ENCODE data around the gene KIAA1755. TPM values are rescaled to one million over a fixed set of nuclear protein-coding genes. Genes with fewer than 3 reads are reported as not detected.
A peak's percentile ranks its signal among the peaks of the same experiment; 100 is the strongest.

Gene KIAA1755
- total and polyA plus RNA-seq, 10 donors: 0.51 to 7.3 (median 4.7) TPM

- no peak for TF ChIP-seq POLR2A (IDR thresholded peaks at IDR 0.05)
- TF ChIP-seq CTCF (IDR thresholded peaks at IDR 0.05 in 8 of 11, conservative IDR thresholded peaks at IDR 0.05 in 3 of 11): no peak
- no peak for TF ChIP-seq POLR2AphosphoS5 (IDR thresholded peaks at IDR 0.05)
- H3K27me3 ChIP-seq (replicated peaks in 1 of 7): peaks cover 0 to 10% (median 0%) of the 10 kb centered on the region in 7 donors
- peaks cover 17 to 97% (median 62%) of the 10 kb centered on the region in 6 donors for H3K4me1 ChIP-seq
- peak overlapping the region in 4 of 8 donors; percentile 40 to 70 (median 50) for H3K4me3 ChIP-seq
- peak; percentile 32 for DNase-seq
- intact Hi-C loops (cut with DNase I; ENCODE audit: low total_unique reads): no loop called here
- peaks cover 0 to 14% (median 0%) of the 10 kb centered on the region in 6 donors for H3K36me3 ChIP-seq
- peak overlapping the region in 2 of 8 donors; percentile 20 to 87 for H3K27ac ChIP-seq
- 71 to 84% (median 84%) methylated on average over 15 of the region's 15 CpGs for WGBS, 5 donors
- no peaks in the 10 kb centered on the region for H3K9me3 ChIP-seq
Measured at GRCh38 chr20:38162878-38163875, 97.4 kb downstream of the KIAA1755 start.

- H3K4me1 ChIP-seq: peaks cover 12 to 96% (median 57%) of the 10 kb centered on the region in 6 donors
- WGBS, 5 donors: 73 to 82% (median 78%) methylated on average over 2 of the region's 2 CpGs
- TF ChIP-seq POLR2AphosphoS5 (IDR thresholded peaks at IDR 0.05) (no peak), CTCF (IDR thresholded peaks at IDR 0.05 in 8 of 11, conservative IDR thresholded peaks at IDR 0.05 in 3 of 11) (no peak), POLR2A (IDR thresholded peaks at IDR 0.05) (no peak)
Measured at GRCh38 chr20:38162149-38162548, 98.4 kb downstream of the KIAA1755 start.

GRCh38 chr20:38161412-38161774, 99.1 kb downstream of the KIAA1755 start:
- no peak overlapping the region for H3K27ac ChIP-seq
- peaks cover 10 to 96% (median 56%) of the 10 kb centered on the region in 6 donors for H3K4me1 ChIP-seq
- DNase-seq: peak; percentile 52
- 89 to 93% (median 92%) methylated on average over 9 to 14 of the region's 14 CpGs for WGBS, 5 donors
- H3K9me3 ChIP-seq: no peaks in the 10 kb centered on the region
- peaks cover 0 to 19% (median 0%) of the 10 kb centered on the region in 6 donors for H3K36me3 ChIP-seq
- TF ChIP-seq POLR2A (IDR thresholded peaks at IDR 0.05) (no peak), POLR2AphosphoS5 (IDR thresholded peaks at IDR 0.05) (no peak), CTCF (IDR thresholded peaks at IDR 0.05 in 8 of 11, conservative IDR thresholded peaks at IDR 0.05 in 3 of 11) (no peak)
- H3K27me3 ChIP-seq (replicated peaks in 1 of 7): peaks cover 0 to 10% (median 0%) of the 10 kb centered on the region in 7 donors
- intact Hi-C loops (cut with DNase I; ENCODE audit: low total_unique reads): no loop called here
- H3K4me3 ChIP-seq: no peak overlapping the region

More at GRCh38 chr20:38162149-38162548, 98.4 kb downstream of the KIAA1755 start:
- Histone ChIP-seq H3K9me3 (no peaks in the 10 kb centered on the region), H3K4me3 (no peak overlapping the region), H3K27ac (no peak overlapping the region), H3K36me3 (peaks cover 0 to 14% (median 0%) of the 10 kb centered on the region in 6 donors), H3K27me3 (replicated peaks in 1 of 7) (peaks cover 0 to 10% (median 0%) of the 10 kb centered on the region in 7 donors)
- no peak for DNase-seq
- intact Hi-C loops (cut with DNase I; ENCODE audit: low total_unique reads): no loop called here

Other genes starting within 250 kb of the KIAA1755 start
- 10 to 100 TPM; 17.7 to 25.2 (median 21.3) TPM for gene TTI1, start 227.3 kb downstream of the KIAA1755 start, total RNA-seq
- 1 to 10 TPM; 5.9 to 8.6 (median 6.5) TPM for gene TTI1, start 227.3 kb downstream of the KIAA1755 start, polyA plus RNA-seq
- gene RPRD1B, start 227.0 kb downstream of the KIAA1755 start, total RNA-seq: 10 to 100 TPM; 26.9 to 42.0 (median 35.5) TPM
- 10 to 100 TPM in 1 of 3 donors, 1 to 10 TPM in 2; 7.1 to 11.1 (median 7.9) TPM for gene RPRD1B, start 227.0 kb downstream of the KIAA1755 start, polyA plus RNA-seq
- gene TGM2, start 95.5 kb downstream of the KIAA1755 start, total RNA-seq: 100 to 1,000 TPM in 1 of 7 donors, 10 to 100 TPM in 6; 60.2 to 167 (median 87.6) TPM
- gene TGM2, start 95.5 kb downstream of the KIAA1755 start, polyA plus RNA-seq: 10 to 100 TPM in 2 of 3 donors, 1 to 10 TPM in 1; 9.3 to 35.3 (median 19.8) TPM
- gene BPI, start 43.4 kb upstream of the KIAA1755 start, total RNA-seq: 10 to 100 TPM in 3 of 7 donors, 1 to 10 TPM in 4; 3.1 to 49.4 (median 6.1) TPM
- gene BPI, start 43.4 kb upstream of the KIAA1755 start, polyA plus RNA-seq: 1 to 10 TPM; 1.1 to 4.2 (median 2.3) TPM
- gene LBP, start 85.7 kb upstream of the KIAA1755 start, total RNA-seq: not detected
- gene LBP, start 85.7 kb upstream of the KIAA1755 start, polyA plus RNA-seq: under 1 TPM; 0.09 to 0.13 (median 0.11) TPM
- gene SNHG17, start 174.6 kb upstream of the KIAA1755 start, total RNA-seq: 10 to 100 TPM; 28.7 to 56.1 (median 33.7) TPM
- gene SNHG17, start 174.6 kb upstream of the KIAA1755 start, polyA plus RNA-seq: 10 to 100 TPM; 42.0 to 58.0 (median 47.0) TPM
- 10 to 100 TPM; 34.1 to 62.5 (median 49.3) TPM for gene RALGAPB, start 212.1 kb upstream of the KIAA1755 start, total RNA-seq
- gene RALGAPB, start 212.1 kb upstream of the KIAA1755 start, polyA plus RNA-seq: 10 to 100 TPM in 1 of 3 donors, 1 to 10 TPM in 2; 6.8 to 10.2 (median 9.1) TPM

All from spleen (tissue), 11 donors.